GM19238 (cell line): ENCODE measurements around the gene HAUS5.

Experiments
- DNase-seq: peaks from one replicate; pipeline ENCODE4 v3.0.0; 2011; ENCODE audit warnings: low spot score; ENCODE audit not compliant: insufficient read length

The HAUS5 gene

GRCh38 chr19:35607661-35608060 is 4.9 kb upstream of the HAUS5 start:
- DNase-seq: no peak

GRCh38 chr19:35608251-35608650 is 4.3 kb upstream of the HAUS5 start:
- no peak for DNase-seq

- no peak for DNase-seq
Measured at GRCh38 chr19:35609851-35610353, 2.6 kb upstream of the HAUS5 start.

- DNase-seq: no peak
Measured at GRCh38 chr19:35612224-35612558, 344 bp upstream of the HAUS5 start.

GRCh38 chr19:35613574-35613973 is 1.0 kb downstream of the HAUS5 start:
- no peak for DNase-seq

GRCh38 chr19:35615036-35615435 is 2.5 kb downstream of the HAUS5 start:
- no peak for DNase-seq

- DNase-seq: no peak
Measured at GRCh38 chr19:35618857-35619256, 6.3 kb downstream of the HAUS5 start.

GRCh38 chr19:35619290-35619923 is 6.9 kb downstream of the HAUS5 start:
- DNase-seq: no peak

GRCh38 chr19:35620001-35620400 is 7.5 kb downstream of the HAUS5 start:
- no peak for DNase-seq

- DNase-seq: no peak
Measured at GRCh38 chr19:35621708-35622107, 9.2 kb downstream of the HAUS5 start.

- no peak for DNase-seq
Measured at GRCh38 chr19:35622750-35623149, 10.2 kb downstream of the HAUS5 start.

GRCh38 chr19:35623327-35624010 is 10.9 kb downstream of the HAUS5 start:
- DNase-seq: no peak

- no peak for DNase-seq
Measured at GRCh38 chr19:35628264-35628564, 15.7 kb downstream of the HAUS5 start.

- DNase-seq: peak; percentile 99
Measured at GRCh38 chr19:35628565-35629331, 16.2 kb downstream of the HAUS5 start, which contains the start of gene RBM42. RBM42 (plus strand) TSS chr19:35629036; CDS start chr19:35629154, 118 bp downstream.

- DNase-seq: no peak
Measured at GRCh38 chr19:35629332-35629633, 16.7 kb downstream of the HAUS5 start.

- DNase-seq: no peak
Measured at GRCh38 chr19:35633727-35634440, 21.3 kb downstream of the HAUS5 start.

- DNase-seq: no peak
Measured at GRCh38 chr19:35636651-35637050, 24.1 kb downstream of the HAUS5 start.

- DNase-seq: no peak
Measured at GRCh38 chr19:35637165-35637564, 24.6 kb downstream of the HAUS5 start.

GRCh38 chr19:35639321-35639639 is 26.7 kb downstream of the HAUS5 start:
- no peak for DNase-seq

- DNase-seq: no peak
Measured at GRCh38 chr19:35639863-35640262, 27.3 kb downstream of the HAUS5 start.

- DNase-seq: no peak
Measured at GRCh38 chr19:35641515-35642151, 29.1 kb downstream of the HAUS5 start, which contains the start of gene ETV2. ETV2 (plus strand) TSS chr19:35641745; CDS start chr19:35642461, 716 bp downstream.

- no peak for DNase-seq
Measured at GRCh38 chr19:35642312-35642711, 29.8 kb downstream of the HAUS5 start.
